ENCODE results near the gene IQCK.

DNA sequence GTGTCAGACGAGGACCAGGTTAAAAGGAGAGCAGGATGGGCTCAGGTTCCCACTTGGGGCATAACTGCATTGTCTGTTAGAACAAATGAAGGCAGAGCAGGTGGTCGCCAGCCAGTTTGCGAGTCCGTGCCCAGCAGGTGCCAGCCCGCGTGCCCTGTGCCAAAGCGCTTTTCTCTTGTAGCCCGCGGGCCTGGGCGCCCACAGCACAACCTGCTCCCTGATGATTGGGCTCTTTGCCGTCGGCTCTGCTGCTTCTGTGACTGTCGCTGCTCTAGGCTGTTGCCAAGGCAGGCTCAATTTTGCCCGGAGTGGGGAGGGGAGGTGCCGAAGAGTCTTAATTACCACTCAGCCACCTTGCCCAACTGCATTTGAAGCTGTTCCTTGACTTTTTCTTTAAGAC is 21.1 kb upstream of the IQCK start:
- TF ChIP-seq SUZ12 (IDR thresholded peaks at IDR 0.05) (no peak), FOXK2 (IDR thresholded peaks at IDR 0.05) (no peak), CTBP1 (IDR thresholded peaks at IDR 0.05; ENCODE audit: borderline replicate concordance) (no peak), HDGF (IDR thresholded peaks at IDR 0.05; ENCODE audit: borderline replicate concordance) (no peak), ARNT (IDR thresholded peaks at IDR 0.05) (no peak), SP1 (IDR thresholded peaks at IDR 0.05) (no peak), NFRKB (IDR thresholded peaks at IDR 0.05) (no peak), BHLHE40 (IDR thresholded peaks at IDR 0.05; ENCODE audit: borderline replicate concordance) (no peak), LEF1 (IDR thresholded peaks at IDR 0.05; ENCODE audit: borderline replicate concordance) (no peak)
